Tibial nerve (tissue), 3 donors: ENCODE results near the gene HOXA5.

Experiments used
- CTCF ChIP-seq, 5 experiments: fragments of 200-600 bp in 3 of 5; fragments of 450-650 bp in 2 of 5; sonication (generic) in 3 of 5; IDR thresholded peaks; one replicate each; pipeline ENCODE4 v1.5.1; 2016 to 2019; ENCODE audit warnings: antibody characterized with exemption in 5 of 5, mild to moderate bottlenecking in 3 of 5, moderate library complexity in 2 of 5
- POLR2A ChIP-seq, 2 donors: fragments of 450-650 bp; IDR thresholded peaks; one replicate each; pipeline ENCODE4 v1.6.1; 2017; ENCODE audit warnings: antibody characterized with exemption in 2 of 2, mild to moderate bottlenecking in 2 of 2, moderate library complexity in 2 of 2

- TF ChIP-seq CTCF (IDR thresholded peaks at IDR 0.05) (no peak), POLR2A (IDR thresholded peaks at IDR 0.05) (no peak)
Measured at GRCh38 chr7:27140126-27140857, 3.2 kb downstream of the HOXA5 start.
